Ureter (tissue), 1 donor: Measurements from ENCODE around the gene HACL1. TPM values are rescaled to one million over a fixed set of nuclear protein-coding genes. Genes with fewer than 3 reads are reported as not detected.
"Not testable (repeated sequence)": the region's sequence is repeated elsewhere in the genome, so short reads cannot be mapped to it uniquely, and the experiment has no call there.

Source experiments
- DNase-seq: peaks from one replicate; pipeline ENCODE4 v3.0.0-alpha.2; 2020; ENCODE audit warnings: low spot score
- total RNA-seq: library from RNA; stranded (reverse); gene quantifications from one replicate; pipeline ENCODE4 v1.2.4, GENCODE V29; 2023
- donor health status: DM: yes; HTN: yes; CAD: no.

Gene HACL1
- total RNA-seq, 1 donor from 2014 or later, result 35.0 TPM

DNA sequence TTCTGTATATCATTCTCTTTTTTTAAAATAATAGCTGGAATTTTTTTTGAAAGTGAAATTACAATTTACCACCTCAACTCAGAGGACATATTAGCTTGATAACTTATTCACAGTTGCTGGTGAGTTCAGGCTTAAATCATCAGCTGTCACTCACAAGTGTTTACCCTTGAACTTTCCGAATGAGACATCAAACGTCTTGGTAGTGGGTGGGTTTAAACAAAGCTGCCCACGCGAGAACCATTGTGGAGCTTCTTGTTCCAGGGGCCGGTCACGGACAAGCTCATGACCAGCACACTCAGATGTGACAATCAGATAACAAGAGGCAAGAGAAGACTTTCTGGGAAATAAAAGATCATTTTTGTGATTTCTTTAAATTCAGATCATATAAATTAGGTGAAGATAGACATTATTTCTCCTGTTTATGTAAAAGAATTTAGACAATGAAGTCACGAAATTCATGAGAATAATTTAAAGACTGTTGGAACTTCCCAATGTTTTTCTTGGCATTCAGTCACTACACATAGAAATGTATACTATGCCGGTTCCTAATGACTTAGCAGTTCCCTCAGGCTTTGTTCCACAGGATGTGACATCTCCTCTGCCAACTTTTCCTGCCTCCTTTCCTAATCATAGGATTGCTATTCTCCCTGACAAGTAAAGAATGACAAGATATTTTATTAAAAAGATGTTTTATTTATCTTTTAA, 29.4 kb upstream of the HACL1 start:
- DNase-seq, result no peak

DNA sequence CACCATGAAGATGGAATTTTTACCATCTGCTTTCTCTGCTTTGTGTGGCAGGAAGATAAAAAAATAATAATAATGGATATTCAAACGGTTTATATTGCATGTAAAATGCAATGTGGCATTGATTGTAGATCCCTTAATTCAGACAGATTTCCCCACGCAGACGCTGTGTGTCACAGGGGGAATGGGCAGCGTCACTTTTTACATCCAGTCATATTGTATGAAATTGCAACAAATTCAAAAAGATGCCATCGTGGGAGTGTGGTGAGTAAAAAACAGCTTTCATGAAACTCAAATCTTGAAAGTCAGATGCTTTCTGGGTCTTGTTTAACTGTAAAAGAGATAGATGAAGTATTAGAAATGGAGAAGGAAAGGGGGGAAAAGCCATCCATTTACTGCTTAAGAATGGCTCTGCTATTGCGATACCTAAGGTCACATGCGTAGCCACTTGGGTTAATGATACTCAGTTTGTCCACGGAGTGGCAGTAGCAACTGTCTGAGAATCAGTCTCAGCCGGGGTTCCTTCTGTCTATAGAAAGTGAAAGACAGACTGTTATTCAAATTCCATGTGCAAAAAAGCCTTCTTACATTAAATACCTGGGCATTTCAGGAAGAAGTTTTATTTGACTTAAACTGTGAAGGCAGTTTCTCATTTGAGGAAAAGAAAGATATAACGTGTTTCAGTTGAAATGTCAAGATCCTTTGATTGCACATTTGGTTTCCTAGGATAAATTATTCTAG, 28.7 kb upstream of the HACL1 start:
- DNase-seq, result peak; percentile 76

DNA sequence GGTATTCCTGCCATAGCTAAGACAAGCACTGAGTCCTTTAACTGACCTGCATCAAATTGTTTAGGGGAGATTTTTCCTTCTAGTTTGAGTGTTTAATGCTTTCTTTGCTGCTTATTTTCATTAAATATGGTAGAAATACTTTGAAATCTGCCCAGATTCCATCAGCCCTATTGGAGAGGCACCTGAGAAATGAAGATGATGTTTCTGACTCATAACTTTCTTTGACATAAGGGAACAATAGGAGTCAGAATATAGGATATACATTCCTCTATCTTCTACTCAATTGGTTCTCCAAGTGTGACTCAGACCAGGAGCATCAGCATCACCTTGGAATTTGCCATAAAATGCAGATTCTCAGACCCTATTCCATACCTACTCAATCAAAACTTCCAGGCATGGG, 27.6 kb upstream of the HACL1 start:
- no peak for DNase-seq

DNA sequence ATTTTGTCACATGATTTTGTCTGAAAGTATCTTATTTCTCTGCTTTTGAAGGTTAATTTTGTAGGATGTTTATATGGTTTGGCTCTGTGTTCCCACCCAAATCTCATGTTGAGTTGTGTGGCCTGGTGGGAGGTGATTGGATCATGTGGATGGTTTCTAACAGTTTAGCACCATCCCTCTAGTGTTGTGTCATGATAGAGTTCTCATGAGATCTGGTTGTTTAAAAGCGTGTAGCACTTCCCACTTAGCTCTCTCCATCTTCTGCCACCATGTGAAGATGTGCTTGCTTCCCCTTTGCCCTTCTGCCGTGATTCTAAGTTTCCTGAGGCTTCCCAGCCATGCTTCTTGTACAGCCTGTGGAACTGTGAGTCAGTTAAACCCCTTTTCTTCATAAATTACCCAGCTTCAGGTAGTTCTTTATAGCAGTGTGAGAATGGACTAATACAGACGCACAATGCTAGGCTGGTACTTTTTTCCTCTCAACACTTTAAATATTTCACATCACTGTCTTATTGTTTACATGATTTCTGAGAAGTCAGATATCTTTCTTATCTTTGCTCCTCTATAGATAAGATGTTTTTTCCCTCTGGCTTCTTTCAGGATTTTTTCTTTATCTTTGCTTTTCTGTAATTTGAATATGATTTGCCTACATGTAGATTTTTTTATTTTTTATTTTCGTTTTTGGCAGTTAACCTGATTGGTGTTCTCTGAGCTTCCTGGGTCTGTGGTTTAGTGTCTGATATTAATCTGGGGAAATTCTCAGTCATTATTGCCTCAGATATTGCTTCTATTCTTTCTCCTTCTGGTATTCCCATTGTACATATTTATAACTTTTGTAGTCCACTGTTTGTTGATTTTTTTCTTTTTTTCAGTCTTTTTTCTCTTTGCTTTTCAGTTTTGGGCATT, 22.4 kb upstream of the HACL1 start:
- DNase-seq, result no peak

DNA sequence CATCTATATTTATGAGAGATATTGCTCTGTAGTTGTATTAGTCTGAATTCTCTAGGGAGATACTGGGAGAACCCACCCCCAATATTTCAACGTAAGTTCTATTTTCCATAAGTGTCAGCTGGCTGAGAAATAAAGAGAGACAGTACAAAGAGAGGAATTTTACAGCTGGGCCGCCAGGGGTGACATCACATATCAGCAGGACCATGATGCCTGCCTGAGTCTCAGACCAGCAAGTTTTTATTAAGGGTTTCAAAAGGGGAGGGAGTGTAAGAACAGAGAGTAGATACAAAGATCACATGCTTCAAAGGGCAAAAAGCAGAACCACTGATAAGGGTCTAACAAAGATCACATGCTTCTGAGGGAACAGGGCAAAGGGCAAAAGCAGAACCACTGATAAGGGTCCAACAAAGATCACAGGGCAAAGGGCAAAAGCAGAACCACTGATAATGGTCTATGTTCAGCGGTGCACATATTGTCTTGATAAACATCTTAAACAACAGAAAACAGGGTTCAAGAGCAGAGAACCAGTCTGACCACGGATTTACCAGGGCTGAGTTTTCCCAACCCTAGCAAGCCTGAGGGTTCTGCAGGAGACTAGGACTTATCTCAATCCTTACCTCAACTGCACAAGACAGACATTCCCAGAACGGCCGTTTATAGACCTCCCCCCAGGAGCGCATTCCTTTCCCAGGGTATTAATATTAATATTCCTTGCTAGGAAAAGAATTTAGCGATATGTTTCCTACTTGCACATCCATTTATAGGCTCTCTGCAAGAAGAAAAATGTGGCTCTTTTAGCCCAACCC, 18.5 kb upstream of the HACL1 start:
- DNase-seq, result not testable (repeated sequence)

DNA sequence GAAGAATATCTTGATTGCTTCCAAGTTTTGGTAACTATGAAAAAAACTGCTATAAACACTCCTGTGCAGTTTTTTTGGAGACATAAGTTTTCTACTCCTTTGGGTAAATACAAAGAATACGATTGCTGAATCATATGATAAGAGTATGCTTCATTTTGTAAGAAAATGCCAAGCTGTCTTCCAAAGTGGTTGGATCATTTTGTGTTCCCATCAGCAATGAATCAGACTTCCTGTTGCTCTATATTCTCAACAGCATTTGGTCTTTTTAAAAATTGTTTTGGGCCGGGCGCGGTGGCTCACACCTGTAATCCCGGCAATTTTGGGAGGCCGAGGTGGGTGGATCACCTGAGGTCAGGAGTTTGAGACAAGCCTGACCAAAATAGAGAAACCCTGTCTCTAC, 14.7 kb upstream of the HACL1 start:
- no peak for DNase-seq

DNA sequence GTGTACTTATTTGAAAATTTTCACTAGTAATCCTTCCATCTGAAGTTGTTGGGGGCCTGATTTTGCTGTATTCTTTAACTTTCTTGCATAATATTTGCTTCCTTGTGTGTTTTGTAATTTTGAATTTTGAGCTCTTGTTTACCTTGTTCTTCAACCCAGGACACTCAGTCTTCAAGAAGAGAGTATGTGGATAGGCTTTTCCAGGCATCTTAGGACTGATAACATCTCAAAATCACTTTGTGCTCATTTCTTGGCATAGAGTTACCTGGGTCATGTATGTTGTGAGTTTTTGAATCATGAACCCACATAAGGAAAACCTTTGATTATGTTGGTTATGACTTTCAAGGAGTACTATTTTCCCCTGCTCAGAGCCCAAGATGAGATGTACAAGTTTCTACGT, 13.6 kb upstream of the HACL1 start:
- no peak for DNase-seq

DNA sequence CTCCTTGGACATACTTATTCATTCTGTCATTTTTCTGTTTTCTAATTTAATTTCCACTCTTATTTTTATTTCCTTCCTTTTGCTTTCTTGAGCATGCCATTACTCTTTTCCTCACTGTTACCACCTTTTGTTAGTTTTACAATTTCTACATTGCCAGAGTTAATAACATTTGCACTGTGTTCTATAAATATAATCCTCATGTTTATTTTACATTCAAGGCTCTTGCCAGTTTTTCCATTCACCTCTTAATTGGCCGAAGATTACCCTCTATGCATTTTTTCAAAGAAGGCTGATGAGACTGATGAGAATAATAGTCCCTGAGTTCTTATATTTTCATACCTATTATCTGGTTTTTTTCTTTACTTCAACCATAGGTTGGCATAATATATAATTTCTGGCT, 10.6 kb upstream of the HACL1 start:
- DNase-seq, result no peak

DNA sequence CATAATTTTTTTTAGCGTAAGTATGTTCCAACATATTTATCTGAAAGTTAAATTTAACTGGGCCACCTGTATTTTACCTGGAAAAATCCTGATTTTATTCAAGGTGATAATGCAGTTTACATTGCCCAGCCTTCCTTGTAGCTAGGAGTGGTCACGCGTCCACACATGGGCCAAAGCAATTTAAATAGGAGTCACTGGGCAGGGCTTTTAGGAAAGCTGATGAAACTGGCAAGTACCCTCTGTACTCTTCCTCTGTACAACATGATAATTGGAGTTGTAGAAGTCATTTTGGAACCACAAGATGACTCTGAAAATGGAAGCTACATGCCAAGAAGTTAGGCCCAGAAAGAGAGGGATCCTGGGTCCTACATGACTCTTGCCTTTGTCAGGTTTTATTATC, 9.6 kb upstream of the HACL1 start:
- DNase-seq, result no peak

DNA sequence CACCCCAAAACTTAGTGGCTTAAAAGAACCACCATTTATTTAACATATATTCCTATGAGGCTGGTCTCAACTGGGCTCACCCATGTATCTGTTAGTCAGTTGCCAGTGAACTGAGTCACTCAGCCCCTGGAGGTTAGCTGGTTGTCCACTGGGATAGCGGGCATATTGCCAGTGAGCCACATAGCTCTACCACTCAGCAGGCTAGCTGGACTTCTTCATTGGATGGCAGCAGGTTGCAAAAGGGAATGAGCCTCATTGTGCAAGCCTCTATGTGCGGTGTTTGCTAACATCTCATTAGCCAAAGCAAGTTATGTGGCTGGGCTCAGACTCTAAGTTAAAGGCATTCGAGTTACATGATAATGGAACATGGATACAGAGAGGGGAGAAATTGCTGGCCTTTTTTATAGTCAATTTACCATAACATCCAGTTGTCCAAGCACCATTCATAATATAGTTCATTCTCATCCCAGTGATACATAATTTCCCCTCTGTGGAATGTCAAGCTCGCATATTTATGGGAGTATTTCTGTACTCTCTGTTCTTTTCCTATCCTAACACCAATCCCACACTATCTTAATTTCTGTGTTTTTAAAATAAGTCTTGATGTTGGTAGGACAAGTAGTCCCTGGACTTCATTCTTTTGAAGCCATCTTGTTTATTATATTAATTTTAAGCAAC, 8.9 kb upstream of the HACL1 start:
- no peak for DNase-seq

DNA sequence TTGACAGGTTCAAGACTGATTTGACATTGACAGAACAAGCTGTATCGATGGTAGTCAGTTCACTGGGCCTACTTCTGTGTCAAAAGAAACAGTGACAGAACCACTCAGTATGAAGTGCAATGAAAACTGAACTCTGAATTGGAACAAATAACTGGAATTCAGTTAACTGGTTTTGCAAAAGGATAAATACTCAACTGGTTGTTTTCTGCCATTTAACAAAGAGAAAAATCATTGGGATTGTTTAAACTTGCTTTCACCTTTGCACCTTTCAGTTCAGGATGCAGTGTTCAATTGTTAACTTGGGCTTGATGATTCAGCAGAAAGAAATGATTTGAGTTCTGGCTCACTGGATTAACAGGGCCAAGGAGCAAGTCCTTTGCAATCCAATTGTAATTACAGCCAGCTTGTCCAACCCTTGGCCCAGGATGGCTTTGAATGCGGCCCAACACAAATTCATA, 5.1 kb upstream of the HACL1 start:
- DNase-seq, result no peak

DNA sequence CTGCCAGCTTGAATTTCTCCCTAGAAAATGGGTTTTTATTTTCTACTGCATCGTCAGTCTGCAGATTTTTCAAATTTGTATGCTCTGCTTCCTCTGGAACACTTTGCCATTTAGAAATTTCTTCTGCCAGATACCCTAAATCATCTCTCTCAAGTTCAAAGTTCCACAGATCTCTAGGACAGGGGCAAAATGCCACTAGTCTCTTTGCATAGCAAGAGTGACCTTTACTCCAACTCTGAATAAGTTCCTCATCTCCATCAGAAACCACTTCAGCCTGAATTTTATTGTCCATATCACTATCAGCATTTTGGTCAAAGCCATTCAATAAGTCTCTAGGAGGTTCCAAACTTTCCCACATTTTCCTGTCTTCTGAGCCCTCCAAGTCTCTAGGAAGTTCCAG, 3.2 kb upstream of the HACL1 start:
- DNase-seq, result not testable (repeated sequence)

DNA sequence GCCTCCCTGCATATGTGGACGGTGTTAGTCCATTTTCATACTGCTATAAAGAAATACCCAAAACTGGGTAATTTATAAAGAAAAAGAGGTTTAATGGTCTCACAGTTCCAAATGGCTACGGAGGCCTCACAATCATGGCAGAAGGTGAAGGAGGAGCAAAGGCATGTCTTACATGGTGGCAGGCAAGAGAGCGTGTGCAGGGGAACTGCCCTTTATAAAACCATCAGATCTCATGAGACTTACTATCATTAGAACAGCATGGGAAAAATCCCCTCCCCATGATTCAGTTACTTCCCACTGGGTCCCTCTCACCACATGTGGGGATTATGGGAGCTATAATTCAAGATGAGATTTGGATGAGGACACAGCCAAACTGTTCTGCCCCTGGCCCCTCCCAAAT, 1.4 kb upstream of the HACL1 start:
- DNase-seq, result not testable (repeated sequence)

DNA sequence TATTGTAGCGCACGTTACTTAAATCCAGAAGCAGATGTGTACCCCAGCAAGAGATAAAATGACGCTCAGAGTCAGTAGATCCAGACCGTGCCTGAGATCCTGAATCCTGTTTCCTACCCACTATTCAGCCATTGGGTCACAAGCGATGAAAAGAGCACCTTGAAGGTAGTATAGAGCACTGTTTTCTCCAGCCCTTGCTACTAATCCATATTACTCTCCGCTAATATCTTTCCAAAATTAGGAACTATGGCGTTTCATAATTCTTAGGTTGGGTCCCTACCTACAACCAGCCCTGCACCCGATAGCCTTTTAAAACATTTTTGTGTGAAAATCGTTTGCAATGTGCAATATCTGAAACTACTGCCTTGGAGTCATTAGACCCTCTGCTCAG, 772 bp upstream of the HACL1 start:
- DNase-seq, result no peak

DNA sequence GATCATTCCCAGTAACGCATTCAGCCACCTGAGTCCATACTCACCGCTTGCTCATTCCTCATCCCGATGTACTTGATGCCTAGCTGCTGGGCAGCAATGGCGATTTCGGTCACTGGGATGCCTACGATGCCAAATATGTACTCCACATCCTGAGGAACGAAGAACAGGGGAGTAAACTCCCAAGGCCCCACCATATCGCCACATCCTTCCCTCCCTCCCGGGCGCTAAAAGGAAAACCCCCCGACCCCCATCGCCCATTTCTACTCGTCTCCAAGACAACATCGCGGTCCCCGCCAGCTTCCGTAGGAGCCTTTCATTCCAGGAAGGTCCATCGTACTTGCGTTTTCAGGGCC, 347 bp downstream of the HACL1 start:
- no peak for DNase-seq

DNA sequence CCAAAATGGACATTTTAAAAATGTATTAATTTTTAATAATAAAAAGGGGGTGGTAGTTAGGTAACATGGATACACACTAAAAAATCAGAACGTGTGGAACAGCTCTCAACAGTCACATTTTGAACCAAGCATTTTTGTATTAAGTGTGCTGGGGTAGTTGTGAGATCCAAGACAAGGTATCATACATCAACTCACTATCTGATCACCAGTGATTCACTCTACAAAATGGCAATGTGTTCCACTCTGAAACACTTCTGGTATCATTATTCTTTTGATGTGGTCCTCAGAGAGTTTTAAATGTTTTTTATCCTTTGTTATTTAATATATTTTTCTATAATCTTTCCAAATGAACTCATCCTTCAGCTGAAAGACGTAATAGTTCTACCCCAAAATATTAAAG, 5.4 kb downstream of the HACL1 start:
- no peak for DNase-seq

DNA sequence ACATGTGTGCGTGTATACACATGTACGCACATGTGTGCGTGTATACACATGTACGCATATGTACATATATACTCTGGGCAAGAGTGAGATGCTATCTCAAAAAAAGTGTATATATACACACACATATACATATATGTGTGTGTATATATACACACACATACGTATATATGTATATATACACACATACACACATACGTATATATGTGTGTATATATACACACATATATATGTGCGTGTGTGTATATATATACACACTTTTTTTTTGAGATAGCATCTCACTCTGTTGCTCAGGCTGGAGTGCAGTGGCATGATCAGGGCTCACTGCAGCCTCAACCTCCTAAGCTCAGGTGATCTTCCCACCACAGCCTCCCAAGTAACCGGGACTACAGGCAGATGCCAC, 8.4 kb downstream of the HACL1 start:
- no peak for DNase-seq

DNA sequence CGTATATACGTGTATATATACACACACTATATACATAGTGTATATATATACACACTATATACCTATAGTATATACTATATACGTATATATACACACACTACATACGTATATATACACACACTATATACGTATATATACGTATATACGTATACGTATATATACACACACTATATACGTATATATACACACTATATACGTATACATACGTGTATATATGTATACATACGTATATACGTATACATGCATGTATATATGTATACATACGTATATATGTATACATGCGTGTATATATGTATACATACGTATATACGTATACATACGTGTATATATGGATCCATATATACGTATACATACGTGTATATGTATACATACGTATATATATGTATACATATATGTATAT, 9.4 kb downstream of the HACL1 start:
- no peak for DNase-seq

DNA sequence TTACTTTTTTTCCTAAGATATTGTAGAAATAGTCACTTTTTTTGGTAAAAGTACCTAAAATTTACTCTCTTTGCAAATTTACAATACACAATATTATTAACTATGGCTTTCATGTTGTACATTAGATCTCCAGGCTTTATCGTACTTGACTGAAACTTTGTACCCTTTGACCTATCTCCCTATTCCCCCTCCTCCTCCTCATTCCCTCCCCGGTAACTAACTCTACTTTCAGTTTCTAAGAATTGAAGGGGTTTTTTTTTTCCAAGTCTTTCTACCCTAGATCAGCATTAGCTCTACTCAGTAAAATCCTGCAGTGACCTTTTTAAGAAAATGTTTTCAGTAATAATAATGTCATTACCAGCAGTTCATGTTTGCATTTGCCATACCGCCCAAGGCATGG, 10.1 kb downstream of the HACL1 start:
- DNase-seq, result no peak

DNA sequence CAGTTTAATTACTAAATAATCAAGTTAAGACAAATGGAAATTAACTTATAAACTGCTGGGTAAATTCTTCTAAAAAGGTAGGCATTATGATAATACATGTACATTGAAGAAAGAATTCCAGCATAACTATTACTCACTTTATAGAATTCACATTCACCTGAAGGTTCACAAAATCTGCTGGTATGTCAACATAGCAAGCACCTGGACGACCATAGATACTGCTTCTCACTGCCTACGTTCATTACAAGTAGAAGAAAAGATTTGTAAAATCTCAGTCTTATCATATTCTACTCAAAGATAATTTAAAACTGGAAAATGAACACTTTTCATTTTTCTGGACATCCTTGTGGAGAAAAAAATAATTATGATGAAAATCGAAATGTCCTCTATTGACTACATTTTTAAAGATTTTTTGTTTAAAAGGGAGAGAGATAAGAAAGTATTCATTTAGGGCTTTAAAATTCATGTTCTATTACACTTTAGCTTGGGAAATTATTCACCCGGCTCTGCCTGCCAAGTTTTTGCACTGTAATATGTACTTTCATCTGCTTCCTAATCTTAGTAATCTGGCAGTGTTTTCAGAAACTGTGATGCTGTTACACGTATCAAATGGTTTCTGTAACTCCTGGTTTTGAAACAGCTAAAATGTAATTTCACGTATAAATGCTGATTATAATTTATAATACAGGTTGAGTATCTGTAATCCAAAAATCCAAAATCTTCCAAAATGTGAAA, 16.1 kb downstream of the HACL1 start:
- DNase-seq, result no peak
